GM19468 (cell line): ENCODE measurements around the gene PTPRA.
"Not testable (repeated sequence)": the region's sequence is repeated elsewhere in the genome, so short reads cannot be mapped to it uniquely, and the experiment has no call there.

Experiments used
- ATAC-seq: cut with Tn5 transposase; IDR thresholded peaks from one replicate; pipeline ENCODE4 v1.9.1; 2021; ENCODE audit warnings: mild to moderate bottlenecking, moderate library complexity, moderate number of reproducible peaks; ENCODE audit not compliant: unreplicated experiment; ENCODE audit errors: extremely low read depth

Gene PTPRA

GRCh38 chr20:3031524-3032147 is 158.4 kb downstream of the PTPRA start:
- no peak for ATAC-seq

GRCh38 chr20:3032624-3033023 is 159.3 kb downstream of the PTPRA start:
- no peak for ATAC-seq

GRCh38 chr20:3037654-3038053 is 164.4 kb downstream of the PTPRA start:
- ATAC-seq: no peak

GRCh38 chr20:3038454-3038853 is 165.2 kb downstream of the PTPRA start:
- no peak for ATAC-seq

- no peak for ATAC-seq
Measured at GRCh38 chr20:3039426-3039825, 166.1 kb downstream of the PTPRA start.

GRCh38 chr20:3040086-3040485 is 166.8 kb downstream of the PTPRA start:
- ATAC-seq: no peak

- ATAC-seq: no peak
Measured at GRCh38 chr20:3041854-3042409, 168.7 kb downstream of the PTPRA start.

- no peak for ATAC-seq
Measured at GRCh38 chr20:3042625-3043024, 169.3 kb downstream of the PTPRA start.

GRCh38 chr20:3043322-3043721 is 170.0 kb downstream of the PTPRA start, which contains the start of gene GNRH2:
GNRH2 (plus strand) TSS chr20:3043622; CDS start chr20:3044415, 793 bp downstream.
- no peak for ATAC-seq

GRCh38 chr20:3044336-3044965 is 171.2 kb downstream of the PTPRA start:
- ATAC-seq: no peak

GRCh38 chr20:3045042-3045815 is 171.9 kb downstream of the PTPRA start:
- no peak for ATAC-seq

GRCh38 chr20:3045816-3046676 is 172.8 kb downstream of the PTPRA start, which contains the start of gene MRPS26:
MRPS26 (plus strand) TSS chr20:3046052; CDS start chr20:3046069, 17 bp downstream.
- peak; percentile 59 for ATAC-seq

GRCh38 chr20:3046677-3047462 is 173.6 kb downstream of the PTPRA start:
- no peak for ATAC-seq

GRCh38 chr20:3047486-3048419 is 174.5 kb downstream of the PTPRA start:
- no peak for ATAC-seq

GRCh38 chr20:3051385-3052019 is 178.2 kb downstream of the PTPRA start:
- no peak for ATAC-seq

GRCh38 chr20:3059489-3059888 is 186.2 kb downstream of the PTPRA start:
- no peak for ATAC-seq

GRCh38 chr20:3064119-3064518 is 190.8 kb downstream of the PTPRA start:
- not testable (repeated sequence) for ATAC-seq
